ENCODE measurements around the gene TPSG1.

- TF ChIP-seq, protein P1, sequence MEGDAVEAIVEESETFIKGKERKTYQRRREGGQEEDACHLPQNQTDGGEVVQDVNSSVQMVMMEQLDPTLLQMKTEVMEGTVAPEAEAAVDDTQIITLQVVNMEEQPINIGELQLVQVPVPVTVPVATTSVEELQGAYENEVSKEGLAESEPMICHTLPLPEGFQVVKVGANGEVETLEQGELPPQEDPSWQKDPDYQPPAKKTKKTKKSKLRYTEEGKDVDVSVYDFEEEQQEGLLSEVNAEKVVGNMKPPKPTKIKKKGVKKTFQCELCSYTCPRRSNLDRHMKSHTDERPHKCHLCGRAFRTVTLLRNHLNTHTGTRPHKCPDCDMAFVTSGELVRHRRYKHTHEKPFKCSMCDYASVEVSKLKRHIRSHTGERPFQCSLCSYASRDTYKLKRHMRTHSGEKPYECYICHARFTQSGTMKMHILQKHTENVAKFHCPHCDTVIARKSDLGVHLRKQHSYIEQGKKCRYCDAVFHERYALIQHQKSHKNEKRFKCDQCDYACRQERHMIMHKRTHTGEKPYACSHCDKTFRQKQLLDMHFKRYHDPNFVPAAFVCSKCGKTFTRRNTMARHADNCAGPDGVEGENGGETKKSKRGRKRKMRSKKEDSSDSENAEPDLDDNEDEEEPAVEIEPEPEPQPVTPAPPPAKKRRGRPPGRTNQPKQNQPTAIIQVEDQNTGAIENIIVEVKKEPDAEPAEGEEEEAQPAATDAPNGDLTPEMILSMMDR (IDR thresholded peaks at IDR 0.05; ENCODE audit: insufficient read depth, low read length) = no peak
- no peak for TF ChIP-seq POLR2AphosphoS5 (IDR thresholded peaks at IDR 0.05; ENCODE audit: low read depth)
Observed at GRCh38 chr16:1222553-1223354, 2.3 kb downstream of the TPSG1 start.

Measured in HL-60 (cell line).